NCI-H345 treated with DMSO at 0.1 percent for 48 hours (cell line): Measurements from ENCODE around the gene MDC1.

Experiments
- DNase-seq: peaks from one replicate; lab custom pipeline; 2025; ENCODE audit not compliant: unreplicated experiment; lab: John Stamatoyannopoulos, UW

MDC1 gene

DNA sequence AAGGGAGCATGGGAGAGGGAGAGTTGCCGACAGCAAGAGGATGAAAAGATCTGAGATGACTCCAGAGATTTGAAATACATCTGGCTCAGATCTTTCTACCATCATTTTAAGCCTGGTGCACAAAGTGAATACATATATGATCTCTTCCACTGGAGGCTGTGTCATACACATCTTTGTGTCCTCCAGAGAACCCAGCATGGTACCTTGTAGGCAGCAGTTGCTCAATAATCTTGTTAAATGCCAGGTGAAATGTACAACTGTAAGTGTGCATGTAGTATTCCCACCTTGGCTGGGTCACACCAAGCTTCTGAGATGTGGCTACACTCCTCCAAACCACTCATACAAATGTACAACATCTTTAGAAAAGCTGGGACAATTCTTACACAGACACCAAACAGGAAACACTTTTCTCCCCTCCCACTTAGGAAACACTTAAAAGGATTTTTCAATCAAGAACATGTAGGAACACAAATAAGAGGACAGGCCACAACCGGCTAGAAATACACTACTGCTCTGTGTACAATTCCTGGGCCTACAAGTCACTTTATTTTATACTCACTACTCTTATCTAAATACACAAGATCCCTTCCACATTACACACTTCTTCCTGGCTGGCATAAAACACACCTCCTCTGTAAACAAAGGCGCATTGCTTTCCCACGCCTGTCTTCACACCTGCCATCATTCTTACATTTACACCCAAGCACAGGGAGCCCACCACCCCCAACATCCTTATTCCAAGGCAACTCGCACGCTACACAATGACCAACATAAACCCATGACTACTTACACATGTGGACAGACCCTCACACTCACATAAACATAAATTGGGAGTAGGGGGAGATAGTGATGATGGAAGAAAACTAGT, 31.1 kb upstream of the MDC1 start:
- DNase-seq: no peak

DNA sequence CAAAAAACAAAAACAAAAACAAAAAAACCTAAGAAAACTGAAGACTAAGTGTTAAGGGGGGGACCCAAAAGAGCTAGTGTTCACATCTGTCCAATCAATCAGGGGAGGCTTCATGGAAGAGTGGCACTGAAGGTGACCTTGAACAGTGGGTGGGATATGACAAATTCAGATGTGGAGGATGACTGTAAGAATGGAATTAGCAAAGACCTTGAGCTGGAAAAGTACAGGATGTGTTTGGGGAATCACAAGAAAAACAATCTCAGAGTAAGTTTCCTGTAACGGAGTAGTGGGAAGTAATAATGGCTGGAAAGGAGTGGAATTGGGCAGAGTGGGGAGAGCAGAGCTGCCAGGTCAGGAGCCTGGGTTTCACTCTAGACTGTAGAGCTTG, 30.2 kb upstream of the MDC1 start:
- no peak for DNase-seq

GRCh38 chr6:30744054-30744805, 27.1 kb upstream of the MDC1 start, which contains the start of gene IER3:
TSS of gene IER3 (minus strand) at chr6:30744547. CDS start at chr6:30744518, 29 bp downstream.
- peak; percentile 66 for DNase-seq

DNA sequence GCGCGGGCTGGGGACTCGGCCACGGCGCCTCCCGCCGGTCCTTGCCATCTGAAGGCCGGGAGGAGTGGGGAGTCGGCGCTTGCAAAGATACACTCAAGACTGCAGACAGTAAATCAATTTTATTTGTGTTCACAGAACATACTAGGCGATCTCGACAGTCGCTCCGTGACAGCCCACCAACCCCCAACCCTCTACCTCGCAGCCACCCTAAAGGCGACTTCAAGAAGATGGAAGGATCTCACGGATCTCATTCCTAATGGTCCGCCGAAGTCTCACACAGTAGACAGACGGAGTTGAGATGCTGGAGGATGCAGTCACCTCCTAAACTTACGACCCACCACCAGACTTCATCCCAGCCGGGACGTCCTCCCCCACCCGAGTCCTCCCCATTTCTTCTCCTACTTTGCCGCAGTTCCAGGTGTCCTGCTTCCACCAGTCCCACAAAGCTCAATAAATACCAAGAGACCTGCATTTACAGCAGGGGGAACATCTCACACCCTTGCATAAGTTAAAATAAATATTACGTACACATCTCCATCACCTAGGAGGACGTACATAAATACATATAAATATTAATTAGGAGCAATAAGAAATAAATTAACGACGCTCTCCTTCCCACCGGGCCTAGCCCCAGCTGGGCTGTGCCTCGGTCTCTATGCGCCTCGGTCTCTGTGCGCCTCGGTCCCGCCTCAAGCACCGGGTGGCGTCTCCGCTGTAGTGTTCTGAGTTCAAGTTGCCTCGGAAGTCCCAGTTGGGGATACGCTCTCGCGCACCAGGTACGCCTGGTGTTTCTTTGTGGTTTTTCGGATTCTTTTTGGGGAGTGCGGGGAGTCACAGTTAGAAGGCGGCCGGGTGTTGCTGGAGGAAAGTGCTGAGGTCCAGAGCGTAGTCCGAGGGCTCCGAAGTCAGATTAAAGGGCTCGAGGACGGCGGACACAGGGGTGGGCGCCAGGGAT, 26.3 kb upstream of the MDC1 start:
- DNase-seq: no peak

- DNase-seq: peak; percentile 70
These were observed 25.4 kb upstream of the MDC1 start, which contains the start of gene FLOT1 for GRCh38 chr6:30742316-30743098. TSS of gene FLOT1 (minus strand) at chr6:30742687. CDS start at chr6:30742189, 498 bp downstream.

DNA sequence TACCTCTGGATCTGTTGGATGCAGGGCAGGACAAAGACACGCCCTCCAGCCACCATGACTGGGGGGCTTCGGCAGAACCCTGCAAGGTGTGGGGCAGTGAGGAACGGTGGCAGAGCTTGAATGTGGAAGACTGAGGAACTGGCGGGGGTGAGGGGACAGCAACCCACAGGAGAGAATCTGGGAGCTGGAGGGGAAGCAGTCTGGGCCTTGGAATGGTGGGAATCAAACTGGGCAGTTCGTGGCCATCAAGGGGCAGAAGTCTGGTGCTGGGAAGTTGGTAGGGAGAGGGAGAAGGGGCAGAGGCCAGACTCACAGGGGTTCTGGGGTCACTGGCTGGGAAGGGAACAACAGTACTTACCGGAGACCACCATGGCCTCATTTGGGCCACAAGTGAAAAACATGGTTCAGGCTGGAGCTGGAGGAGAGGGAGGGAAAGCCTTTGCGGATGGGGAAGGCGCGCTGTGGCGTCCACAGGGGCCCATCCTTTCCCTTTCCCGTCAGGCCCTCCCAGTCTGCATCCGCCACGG, 24.8 kb upstream of the MDC1 start:
- DNase-seq: no peak

DNA sequence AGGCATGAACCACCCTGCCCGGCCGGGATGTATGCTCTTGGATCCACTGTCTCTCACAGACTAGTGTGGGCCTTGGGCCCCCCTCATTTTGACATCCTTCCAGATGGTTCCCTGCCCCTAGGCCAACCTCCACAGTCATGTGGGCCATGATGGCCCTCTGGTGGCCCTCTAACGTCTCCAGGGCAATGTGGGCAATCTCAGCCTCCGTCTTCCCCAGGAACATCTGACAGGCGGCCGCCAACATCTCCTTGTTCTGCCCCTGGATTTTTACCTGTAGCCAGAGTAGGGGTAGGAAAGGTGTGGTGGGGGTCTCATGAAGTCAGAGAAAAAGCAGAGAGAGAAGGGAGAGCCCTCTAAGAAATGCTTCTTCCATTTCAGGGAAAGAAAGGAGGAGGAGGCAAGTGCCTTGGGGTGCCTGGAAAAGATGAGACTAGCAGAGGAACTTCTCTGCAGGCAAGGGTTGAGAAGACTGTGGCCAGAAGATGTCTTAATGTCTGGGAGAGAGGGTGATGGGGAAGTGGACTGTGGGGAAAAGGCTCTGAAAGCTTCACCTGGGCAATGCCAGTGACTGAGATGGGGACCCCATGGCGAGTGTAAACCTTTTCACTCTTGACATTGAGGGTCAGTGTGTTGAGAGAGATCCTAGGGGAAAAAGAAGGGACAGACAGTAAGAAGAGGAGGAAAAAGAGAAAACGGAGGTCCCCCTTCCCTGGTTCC, 24.1 kb upstream of the MDC1 start:
- no peak for DNase-seq

GRCh38 chr6:30740540-30740870, 23.4 kb upstream of the MDC1 start:
- no peak for DNase-seq

GRCh38 chr6:30738532-30738931, 21.5 kb upstream of the MDC1 start:
- DNase-seq: no peak

DNA sequence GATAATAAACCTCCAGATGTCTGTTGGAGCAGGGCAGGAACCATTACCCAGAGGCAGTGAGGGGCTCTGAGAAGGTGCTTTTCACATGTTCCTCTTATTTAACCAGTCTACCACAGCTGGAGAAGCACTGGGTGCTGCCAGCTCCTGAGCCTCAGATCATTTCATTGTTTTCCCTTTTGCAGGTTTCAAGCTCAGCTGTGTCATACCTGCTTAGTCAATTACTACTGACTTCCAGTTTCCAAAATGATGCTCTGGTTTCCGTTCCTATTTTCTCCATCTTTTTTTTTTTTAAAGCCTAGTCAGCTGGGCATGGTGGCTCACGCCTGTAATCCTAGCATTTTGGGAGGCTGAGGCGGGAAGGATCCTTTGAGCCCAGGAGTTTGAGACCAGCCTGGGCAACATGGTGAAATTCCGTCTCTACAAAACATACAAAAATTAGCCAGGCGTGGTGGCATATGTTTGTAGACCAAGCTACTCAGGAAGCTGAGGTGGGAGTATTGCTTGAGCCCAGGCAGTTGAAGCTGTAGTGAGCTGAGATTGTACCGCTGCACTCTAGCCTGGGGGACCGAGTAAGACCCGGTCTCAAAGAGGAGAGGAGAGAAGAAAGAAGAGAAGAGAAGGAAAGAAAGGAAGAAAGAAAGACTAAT, 18.7 kb upstream of the MDC1 start:
- DNase-seq: no peak

GRCh38 chr6:30732237-30732943, 15.3 kb upstream of the MDC1 start:
- no peak for DNase-seq

GRCh38 chr6:30730601-30731435, 13.7 kb upstream of the MDC1 start:
- DNase-seq: peak; percentile 43

DNA sequence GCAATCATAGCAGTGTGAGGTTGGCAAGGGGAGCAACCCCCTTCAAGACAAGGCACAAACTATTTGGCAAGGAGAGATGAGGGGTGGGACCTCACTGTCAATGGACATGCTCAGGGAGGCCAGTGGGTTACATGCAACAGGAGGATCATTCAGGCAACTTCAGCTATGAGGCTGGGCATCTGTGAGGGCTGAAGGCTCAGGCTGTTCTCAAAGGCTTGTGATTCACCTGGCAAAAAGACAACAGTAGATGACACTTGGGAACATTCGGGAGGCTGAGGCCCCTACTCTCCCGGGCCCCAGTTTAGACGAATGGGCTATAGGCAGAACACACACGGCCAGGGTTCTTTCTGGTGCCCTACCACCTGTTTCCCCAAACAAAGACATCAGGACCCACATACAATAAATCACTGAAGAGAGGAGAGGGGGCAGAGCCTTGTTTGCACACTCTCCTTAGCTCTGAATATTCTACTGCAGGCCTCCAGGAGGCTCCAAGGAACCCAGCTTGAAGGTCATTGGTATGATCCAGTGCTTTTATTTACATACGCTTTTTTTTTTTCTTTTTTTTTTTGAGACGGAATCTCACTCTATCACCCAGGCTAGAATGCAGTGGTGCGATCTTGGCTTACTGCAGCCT, 11.0 kb upstream of the MDC1 start:
- no peak for DNase-seq

GRCh38 chr6:30726506-30727413, 9.7 kb upstream of the MDC1 start:
- no peak for DNase-seq

DNA sequence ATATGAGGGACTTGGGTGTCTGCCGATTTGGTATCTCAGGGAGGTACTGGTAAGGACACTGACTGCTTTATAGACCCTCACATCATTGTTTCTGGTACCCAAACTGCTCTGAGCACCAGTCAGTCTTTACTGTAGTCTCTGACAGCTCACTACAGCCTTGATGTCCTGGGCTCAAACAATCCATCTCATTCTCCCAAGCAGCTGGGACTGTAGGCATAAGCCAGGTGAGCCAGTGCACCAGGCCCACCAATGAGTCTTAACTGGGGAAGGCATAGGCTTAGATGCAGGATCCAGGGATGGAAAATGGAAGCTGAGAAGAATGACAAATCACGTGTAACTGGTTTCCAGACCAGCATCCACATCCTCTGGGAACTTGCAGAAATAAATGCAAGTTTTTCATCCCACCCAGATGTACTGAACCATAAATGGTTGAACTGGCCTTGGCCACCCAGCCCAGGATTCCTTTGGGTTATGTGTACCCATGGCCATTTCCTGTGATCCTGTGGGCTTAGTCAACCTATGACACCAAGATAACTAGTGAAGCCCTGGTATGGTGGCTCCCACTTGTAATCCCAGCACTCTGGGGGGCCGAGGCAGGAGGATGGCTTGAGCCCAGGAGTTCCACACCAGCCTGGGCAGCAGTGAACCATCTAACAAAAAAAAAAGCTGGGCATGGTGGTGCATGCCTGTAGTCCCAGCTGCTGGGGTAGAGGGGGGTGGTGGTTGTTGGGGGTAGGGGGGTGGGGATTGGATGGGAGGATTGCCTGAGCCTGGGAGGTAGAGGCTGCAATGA, 8.8 kb upstream of the MDC1 start:
- DNase-seq: no peak
